Ammon's horn (tissue), 1 donor: ENCODE data around the gene SLC30A10.
"Not testable (repeated sequence)": the region's sequence is repeated elsewhere in the genome, so short reads cannot be mapped to it uniquely, and the experiment has no call there.

Source experiments
- DNase-seq: peaks from one replicate; pipeline ENCODE4 v3.0.0-alpha.2; 2016; ENCODE audit warnings: low spot score

Gene SLC30A10

DNA sequence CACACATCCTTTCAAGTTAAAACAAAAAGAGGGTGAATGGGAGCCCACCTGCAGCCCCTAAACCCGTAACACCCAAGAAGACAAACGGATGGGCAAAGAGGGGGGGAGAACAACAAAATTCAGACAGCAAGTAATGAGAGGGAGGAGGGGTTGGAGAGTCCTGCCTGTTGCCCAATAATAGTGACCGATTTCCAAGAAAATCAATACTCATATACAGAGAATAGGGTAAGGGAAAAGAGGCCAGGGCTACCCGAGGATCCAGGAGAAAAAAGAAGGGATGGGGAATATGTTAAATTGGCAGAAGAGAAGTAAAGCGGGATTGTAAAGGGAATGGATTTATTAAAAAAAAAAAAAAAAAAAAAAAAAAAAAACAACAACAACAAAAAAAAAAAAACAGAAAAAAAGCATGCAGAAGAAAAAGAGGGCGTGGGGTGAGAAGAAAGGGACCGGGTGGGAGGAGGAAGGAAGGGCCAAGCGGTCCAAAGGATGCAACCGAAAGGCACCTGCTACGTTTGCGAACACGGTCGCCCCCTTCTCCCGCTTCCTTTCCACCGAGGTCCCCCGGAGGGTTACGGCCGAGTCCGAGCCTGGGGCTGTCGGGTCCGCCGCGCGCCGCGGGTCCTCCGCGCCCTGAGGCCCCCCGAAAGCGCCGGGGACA, 930 bp downstream of the SLC30A10 start:
- DNase-seq: no peak

DNA sequence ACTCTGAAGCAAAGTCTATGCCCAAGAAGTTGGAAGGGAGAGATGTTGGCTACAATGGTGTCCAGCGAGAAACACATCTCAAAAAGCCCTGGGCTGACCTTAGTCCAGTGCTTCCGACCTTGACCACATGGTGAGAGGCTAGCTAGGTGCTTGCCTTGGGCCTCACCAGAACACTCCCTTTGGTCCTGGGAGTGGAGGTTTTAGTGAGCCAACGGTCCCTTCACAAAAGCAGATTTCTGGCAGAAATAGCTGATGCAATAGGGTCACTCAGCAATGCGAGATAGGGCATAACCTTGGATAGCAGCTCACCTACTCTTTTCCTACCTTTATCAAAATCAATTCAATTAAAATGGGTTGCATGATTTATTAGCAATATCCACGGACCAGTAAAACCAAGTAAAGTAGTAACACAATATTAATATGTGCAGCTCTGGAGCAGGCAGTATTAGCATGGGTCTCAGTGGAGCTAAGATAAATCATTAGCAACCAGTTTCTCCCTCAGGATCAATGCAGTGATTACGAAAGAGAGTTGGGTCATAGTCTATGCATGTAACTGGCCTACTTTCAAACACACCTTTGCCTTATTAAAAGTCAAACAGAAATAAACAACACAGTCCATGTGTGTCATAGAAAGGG, 1.9 kb downstream of the SLC30A10 start:
- DNase-seq: no peak

DNA sequence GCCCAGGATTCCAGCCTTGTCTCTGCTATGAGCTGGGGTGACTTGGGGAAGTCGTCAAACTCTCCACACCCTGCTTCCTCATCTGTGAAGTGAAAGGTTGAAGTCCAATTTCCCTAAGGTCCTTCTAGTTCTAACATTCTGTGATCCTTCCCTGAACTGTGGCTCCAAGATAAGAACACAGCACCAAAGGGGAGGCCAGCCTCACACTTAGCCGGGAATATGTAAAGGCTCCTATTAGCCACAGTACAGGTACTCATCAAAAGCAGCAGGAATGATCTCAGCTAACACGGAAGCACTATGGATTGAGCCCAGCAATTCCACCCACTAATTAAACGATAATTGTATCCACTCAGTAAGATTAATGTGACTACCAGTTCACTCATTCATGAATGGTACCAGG, 4.0 kb downstream of the SLC30A10 start:
- no peak for DNase-seq

DNA sequence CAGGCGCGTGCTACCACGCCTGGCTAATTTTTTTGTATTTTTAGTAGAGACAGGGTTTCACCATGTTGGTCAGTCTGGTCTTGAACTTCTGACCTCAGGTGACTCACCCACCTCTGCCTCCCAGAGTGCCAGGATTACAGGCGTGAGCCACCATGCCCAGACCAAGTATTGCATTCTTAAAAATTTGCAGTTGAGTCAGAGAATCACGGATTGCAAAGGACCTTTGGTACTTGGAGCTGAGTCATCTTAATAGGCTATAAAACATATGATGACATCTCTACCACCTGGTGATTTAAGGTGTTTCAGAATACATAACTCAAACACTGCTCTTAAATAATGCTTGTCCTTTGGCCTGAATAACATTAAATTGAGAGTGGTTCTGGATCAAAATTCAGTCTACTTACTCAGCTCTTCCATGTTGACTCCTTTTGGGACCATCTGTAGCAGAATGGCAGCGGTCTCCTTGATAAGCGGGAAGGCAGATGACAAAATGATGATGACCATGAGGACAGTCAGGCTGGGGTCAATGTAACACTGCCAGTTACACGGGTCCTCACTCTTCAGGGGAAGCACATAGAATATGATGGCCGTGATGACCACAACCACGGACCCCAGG, 10.4 kb downstream of the SLC30A10 start:
- DNase-seq: no peak

DNA sequence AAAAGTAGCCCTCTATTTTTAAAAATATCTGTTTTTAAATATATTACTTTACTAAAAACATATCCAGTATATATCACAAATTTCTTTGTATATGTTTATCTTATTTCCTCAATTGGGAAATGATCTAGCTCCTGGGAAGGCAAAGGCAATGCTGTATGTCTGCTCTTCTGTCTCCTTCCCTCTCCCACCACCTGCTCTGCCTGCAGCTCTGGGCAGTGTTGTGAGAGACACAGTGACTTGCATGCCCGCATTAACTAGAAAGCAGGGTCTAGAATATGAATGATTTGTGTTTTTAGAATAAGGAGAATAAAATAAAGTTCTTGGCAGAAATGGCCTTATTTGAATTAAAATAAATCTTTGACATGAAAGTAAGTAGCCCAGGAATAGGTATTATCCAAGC, 11.1 kb downstream of the SLC30A10 start:
- DNase-seq: no peak

DNA sequence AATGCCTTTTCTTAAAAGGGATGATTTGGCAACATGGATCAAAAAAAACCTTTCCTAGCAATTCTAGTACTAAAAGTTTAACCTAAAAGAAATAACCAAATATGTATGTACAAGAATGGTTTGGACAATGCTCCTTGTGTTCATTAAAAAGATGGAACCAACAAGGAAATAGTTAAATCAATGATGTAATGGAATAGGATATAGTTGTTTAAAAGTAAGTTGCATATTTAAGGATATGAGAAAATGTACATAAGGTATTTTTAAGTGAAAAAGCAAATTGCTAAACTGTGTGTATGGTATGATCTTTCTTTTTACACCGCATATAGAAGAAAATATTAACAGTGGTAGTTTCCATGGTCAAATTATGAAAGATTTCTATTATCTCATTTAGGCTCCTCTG, 12.1 kb downstream of the SLC30A10 start:
- DNase-seq: no peak

DNA sequence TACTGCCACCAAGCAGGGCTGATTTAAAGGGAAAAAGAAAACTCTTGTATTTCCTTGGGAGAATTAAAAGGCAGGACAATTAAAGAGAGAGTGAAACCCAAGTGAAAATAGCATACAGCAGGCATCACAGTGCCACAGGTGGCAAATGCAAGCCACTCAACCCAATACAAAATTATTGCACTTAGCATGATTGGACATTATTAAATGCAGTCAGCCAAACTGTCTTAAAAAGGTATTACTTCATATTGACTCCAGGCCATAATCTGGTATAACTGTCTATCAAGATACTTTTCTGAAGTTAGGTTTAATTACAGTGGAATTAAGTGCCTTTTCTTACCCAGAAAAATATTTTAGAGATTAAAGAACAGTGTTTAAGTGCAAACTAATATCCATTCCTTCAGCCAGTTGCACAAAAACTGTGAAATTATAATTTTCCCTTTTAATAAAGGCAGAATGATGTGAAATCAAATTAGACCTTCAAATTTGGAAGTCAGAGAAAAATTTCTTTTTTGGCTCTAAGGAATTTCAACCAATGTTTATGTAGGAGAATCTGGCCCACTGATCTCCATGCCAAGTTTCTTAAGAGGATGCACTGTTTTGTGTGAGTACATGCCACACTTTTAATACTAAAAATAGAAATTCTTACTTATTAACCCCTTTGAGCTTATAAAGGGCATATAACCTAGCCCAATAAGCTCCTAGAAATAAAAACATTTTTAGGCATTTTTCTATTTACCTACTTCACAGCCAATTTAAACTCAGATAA, 15.2 kb downstream of the SLC30A10 start:
- no peak for DNase-seq

DNA sequence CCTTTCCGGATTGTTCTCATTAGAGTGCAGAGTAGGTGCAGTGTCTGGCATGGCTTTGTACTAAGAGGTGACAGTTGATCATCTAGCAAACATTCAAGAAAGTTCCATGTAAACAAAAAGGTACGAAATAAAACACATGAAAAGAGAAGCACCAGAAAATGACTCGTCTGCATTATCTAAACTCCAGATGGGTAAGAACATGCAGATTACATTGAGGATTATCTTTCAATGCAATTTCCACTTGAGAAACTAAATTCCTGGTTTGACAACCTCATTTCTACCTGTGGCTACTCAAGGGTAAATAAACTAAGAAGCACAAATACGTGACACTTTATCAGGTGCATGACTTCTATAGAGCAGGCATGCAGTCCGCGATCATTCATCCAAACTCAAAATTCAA, 17.6 kb downstream of the SLC30A10 start:
- no peak for DNase-seq

DNA sequence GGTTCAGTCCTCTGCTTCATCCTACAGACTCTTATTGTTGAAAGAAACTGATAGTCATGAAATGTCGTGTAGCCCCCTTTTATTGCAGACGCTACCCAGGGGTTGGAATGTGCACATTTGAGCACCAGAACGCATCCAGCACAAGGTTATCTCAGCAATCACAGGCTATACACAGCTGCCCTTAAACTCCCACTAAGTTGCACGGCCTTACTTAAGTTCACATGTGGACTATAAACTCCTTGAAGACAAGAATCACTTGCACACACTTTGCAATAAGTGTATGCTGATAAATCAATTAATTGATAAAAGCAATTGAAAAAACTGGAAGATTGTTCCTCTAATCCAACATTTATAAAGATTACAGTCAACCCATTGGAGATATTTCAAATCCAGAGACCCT, 18.9 kb downstream of the SLC30A10 start:
- DNase-seq: no peak

DNA sequence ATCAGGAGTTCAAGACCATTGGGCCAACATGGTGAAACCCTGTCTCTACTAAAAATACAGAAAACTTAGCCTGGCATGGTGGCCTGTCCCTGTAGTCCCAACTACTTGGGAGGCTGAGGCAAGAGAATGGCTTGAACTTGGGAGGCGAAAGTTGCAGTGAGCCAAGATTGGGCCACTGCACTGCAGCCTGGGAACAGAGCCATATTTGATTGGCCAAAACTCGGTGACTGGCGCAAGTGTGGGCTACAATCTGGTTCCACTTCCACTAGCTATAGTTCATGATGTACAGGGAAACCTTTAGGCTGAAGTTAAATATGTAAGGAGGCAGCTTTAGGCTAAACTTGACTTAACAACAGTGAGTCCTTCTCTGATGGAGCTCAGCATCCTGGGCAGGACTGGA, 20.2 kb downstream of the SLC30A10 start:
- no peak for DNase-seq

DNA sequence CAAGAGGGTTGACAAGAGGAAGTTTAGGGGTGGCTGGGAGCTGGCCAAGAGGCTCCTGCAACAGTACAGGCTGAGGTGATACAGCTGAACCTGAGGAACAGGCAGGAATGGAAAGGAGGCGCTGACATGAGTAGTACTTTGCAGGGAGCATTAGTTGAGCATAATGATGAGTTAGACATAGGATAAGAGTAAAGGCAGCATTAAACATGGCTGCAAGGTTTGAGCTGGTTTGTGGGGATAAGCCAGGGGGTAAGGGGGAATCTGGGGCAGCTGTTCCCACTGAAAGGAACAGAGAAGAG, 20.6 kb downstream of the SLC30A10 start:
- no peak for DNase-seq

DNA sequence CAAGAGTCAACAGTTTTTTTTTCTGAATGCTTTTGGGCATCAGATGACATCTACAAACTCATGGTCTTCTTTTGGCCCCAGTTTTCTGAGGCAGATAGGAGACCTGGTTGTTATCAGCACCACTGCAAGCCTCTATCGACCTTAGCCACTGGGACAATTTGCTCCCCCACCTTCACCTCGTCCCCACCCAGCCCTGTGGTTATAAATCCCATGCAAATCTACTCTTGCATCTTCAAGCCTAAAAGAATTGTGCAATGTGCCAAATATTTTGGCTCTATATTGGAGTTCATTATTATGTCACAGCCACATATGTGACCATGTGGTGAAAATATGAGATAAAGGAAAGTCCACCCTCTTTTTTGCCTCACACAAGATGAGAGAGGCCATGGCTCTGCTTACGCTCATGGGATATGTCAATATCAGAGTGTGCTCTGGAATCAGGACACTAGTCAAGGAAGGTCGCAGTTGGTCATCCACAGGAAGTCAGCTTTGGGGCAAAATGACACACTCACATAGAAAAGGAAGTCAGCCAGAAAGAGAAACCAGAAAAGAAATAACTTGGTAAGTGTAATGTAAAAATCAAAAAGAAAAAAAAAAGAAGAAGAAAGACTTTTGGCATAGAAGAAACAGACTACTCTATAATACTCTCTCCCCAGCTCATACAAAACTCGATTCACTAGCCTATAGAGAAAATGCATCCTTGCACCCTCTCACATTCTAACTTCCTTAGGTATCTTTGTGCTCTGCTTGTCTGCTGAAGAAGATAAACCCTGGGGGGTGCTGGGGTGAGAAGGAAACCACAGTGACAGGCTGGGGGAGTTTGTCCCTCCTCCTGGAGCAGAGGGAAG, 21.2 kb downstream of the SLC30A10 start:
- no peak for DNase-seq

DNA sequence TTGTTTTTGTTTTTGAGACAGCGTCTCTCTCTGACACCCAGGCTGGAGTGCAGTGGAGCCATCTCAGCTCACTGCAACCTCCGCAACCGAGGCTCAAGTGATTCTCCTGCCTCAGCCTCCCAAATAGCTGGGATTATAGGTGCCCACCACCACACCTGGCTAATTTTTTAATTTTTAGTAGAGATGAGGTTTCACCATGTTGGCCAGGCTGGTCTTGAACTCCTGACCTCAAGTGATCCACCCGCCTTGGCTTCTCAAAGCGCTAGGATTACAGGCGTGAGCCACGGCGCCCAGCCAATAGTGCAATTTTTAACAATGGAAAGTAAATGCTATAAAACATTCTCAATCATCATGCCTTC, 21.8 kb downstream of the SLC30A10 start:
- DNase-seq: not testable (repeated sequence)

DNA sequence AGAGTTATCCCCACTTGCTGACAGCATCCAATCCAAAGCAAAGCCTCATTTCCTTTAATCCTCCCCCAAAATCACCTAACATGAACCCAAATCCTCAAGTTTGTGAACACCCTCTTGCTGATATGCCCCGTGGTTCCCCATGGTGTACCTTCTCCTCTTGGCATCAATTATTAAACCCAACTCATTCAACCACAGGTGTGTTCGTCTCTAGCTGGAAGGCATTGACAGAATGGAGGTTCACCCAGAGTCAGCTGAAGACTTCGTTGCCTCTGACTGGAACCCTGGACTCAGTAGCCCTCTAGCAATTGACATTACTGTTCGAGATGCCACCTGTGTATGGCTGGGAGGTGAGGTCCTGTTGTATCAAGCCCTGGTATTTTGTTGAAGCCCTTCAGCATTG, 22.8 kb downstream of the SLC30A10 start:
- DNase-seq: no peak

DNA sequence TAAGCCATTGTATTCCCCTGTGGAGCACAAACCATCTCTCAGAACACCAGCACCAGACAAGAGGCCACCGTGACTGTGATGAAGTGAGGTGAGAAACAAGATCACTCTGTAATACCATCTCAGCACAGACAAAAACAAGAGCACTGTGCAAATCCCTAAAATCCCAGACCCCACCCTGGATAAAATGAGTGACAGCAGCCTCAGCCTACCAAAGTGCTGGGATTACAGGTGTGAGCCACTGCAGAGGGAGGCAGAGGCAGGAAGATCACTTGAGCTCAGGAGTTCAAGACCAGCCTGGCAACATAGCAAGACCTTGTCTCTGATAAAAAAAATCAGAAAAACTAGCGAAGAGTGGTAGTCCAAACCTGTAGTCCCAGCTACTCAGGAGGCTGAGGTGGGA, 23.4 kb downstream of the SLC30A10 start:
- no peak for DNase-seq

DNA sequence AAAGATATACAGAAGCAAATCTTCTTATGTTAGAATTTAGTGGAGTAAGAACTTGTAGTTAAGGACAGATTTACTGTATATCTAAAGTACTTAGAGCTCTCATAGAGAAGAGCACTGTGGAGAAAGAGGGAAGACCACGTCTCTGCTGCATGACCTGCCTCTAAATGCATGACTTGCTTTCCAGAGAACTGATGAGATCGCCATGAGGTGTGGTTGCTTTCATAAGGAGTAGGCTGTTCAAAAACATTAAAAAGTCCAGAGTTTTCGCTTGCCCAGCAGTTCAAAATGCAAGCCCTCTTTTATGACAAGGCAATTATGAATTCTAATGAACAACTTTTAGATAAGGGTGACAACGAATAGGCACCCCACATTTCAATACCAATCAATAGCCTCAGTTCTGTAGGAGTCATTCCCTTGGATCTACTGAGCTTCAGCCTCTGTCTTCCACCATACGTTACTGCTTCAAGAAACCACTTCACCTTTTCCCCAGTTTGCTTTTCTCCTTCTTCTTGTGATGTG, 24.9 kb downstream of the SLC30A10 start:
- DNase-seq: no peak

DNA sequence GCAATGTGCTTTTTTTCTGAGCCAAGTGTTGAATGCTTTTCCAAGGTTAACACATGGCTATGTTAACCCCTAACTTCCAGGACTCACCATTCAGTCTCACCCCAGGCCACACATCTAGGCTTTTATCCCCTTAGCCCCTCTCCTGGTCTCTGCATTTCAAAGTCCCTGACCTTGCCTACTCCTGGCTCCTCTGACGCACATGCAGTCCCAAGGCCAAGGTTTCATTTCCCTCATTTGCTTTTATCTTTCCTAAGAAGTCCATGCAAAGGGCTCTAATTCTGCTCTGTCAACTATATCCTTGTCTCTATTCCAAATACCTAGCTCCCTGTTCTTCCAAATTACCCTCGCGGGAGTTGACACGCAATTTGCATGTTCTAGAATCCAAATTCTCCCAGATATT, 25.4 kb downstream of the SLC30A10 start:
- DNase-seq: no peak

DNA sequence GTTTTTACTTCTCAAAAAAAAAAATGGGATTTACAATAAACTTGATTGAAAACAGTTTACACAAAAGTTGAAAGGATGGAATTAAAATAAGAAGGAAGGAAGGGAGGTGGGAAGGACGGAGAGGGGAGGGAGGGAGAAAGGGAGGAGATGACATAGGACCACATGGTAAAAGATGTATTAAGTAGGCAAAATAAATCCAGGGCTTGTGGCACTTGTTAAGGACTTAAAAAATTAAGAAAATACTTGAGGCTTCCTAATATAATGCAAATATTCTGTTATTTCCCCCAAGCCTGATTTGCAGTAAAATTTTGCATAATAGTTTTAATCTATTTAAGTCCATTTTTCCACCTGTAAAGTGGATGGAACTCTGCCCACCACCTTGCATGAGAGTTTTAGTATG, 27.5 kb downstream of the SLC30A10 start:
- no peak for DNase-seq

DNA sequence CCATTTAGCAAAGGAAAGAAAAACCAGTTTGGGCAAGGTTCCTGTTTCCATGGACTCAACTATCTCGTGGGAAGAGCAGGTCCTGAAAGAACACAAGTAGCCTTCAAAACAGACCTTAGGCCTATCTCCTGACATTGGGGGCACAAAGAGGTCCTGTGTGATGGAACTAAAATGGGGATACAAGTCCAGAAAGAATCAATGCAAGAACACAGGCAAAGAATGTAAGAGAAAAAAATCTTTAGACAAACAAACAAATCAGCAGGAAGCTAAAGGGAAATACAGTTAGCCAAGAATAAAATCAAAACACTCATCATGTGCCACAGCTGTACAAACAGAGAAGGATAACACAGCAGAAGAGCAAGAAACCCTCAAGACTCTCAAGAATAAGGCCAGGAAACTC, 28.2 kb downstream of the SLC30A10 start:
- DNase-seq: no peak

DNA sequence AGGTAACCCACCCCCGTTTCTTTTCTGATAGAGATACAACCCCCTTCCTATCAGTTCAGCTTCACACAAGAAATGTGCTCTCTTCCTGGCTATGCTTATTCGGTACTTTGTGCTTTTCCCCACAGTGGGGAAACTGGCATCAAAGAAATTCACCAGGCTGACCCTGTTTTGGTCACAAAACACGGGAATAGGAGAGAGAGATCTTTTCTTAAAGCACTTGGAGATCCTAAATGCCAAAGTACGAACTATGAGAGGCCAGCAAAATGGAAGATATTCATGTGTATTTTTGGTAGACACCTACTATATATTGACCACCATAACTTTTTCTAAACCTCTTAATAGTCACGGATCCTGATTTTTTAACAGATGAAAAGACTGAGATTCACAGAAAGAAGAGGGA, 30.0 kb downstream of the SLC30A10 start:
- DNase-seq: no peak

DNA sequence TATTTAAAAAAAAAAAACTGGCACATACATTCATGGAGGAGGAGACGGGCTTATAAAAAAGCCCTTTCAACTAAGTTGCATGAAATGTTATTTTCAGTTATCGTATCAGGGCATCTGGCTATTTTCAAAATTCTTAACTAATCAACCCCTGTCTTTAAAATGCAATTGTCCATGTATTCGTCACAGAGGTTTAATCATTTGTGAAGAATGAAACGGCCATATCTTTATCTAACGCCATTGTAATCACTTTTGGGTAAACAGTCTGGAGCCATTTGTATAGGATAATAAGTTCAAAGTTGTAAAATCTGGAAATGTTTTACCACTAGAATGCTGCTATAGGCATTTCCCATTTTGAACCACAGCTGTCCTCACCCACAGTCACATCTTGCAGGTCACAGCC, 30.4 kb downstream of the SLC30A10 start:
- no peak for DNase-seq

DNA sequence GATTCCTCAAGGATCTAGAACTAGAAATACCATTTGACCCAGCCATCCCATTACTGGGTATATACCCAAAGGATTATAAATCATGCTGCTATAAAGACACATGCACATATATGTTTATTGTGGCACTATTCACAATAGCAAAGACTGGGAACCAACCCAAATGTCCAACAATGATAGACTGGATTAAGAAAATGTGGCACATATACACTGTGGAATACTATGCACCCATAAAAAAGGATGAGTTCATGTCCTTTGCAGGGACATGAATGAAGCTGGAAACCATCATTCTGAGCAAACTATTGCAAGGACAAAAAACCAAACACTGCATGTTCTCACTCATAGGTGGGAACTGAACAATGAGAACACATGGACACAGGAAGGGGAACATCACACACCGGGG, 36.1 kb downstream of the SLC30A10 start:
- DNase-seq: not testable (repeated sequence)
